A549 (cell line): ENCODE data around the gene FAM216A. TPM values are rescaled to one million over a fixed set of nuclear protein-coding genes. Genes with fewer than 3 reads are reported as not detected.
"Not testable (repeated sequence)": the region's sequence is repeated elsewhere in the genome, so short reads cannot be mapped to it uniquely, and the experiment has no call there.

Experiments
- ATAC-seq, 2 experiments: fragments of 200-7000 bp in 1 of 2; fragments of >200 bp in 1 of 2; cut with Nextera tagmentation in 1 of 2; cut with Tn5 transposase in 1 of 2; 3 replicates each; pipeline versions ENCODE4 v1.8.0 to v1.9.1; 2018 to 2020; ENCODE audit warnings: mild to moderate bottlenecking in 1 of 2, moderate library complexity in 1 of 2
- CTCF ChIA-PET: fragments of 300-600 bp; sonication (Branson Sonifier 250); formaldehyde crosslinking; extraction: SDS; loops from one replicate; lab custom pipeline; 2021; ENCODE audit warnings: antibody characterized with exemption, inconsistent platforms; lab: Yijun Ruan, JAX
- POLR2A ChIA-PET: fragments of 350-600 bp; formaldehyde crosslinking; extraction: SDS; loops from one replicate; lab custom pipeline; 2021; ENCODE audit warnings: antibody characterized with exemption, inconsistent platforms; lab: Yijun Ruan, JAX
- DNase-seq, 2 experiments: peaks; one replicate each; pipeline versions ENCODE4 v3.0.0 to v3.0.0-alpha.2; 2011 to 2016; ENCODE audit warnings: low read depth in 1 of 2, low spot score in 1 of 2
- FAIRE-seq: peaks from 2 replicates; lab custom pipeline; 2011; peaks lifted over from hg19 to GRCh38; lab: Jason Lieb, UNC
- H3K27ac ChIP-seq, 2 experiments: fragments of >200 bp; sonication (Bioruptor Twin); formaldehyde crosslinking; 3 replicates each; pipeline ENCODE4 v1.5.1; 2016 to 2017
- H3K4me1 ChIP-seq: fragments of >200 bp; sonication (Bioruptor Twin); formaldehyde crosslinking; 3 replicates; pipeline ENCODE4 v1.6.1; 2016
- H3K4me2 ChIP-seq: fragments of >200 bp; sonication (Bioruptor Twin); formaldehyde crosslinking; 3 replicates; pipeline ENCODE4 v1.6.1; 2016
- H3K4me3 ChIP-seq: fragments of >200 bp; sonication (Bioruptor Twin); formaldehyde crosslinking; 3 replicates; pipeline ENCODE4 v1.5.1; 2016
- H3K9me3 ChIP-seq: fragments of >200 bp; sonication (Bioruptor Twin); formaldehyde crosslinking; 3 replicates; pipeline ENCODE4 v1.6.1; 2016
- CHD2 ChIP-seq: fragments of 150-350 bp; IDR thresholded peaks from 2 replicates; pipeline ENCODE4 v1.6.1; 2014; ENCODE audit warnings: low read length; ENCODE audit not compliant: partially characterized antibody
- GATA3 ChIP-seq: IDR thresholded peaks from 2 replicates; pipeline ENCODE4 v1.6.1; 2012; ENCODE audit warnings: borderline replicate concordance
- HDAC2 ChIP-seq: fragments of 200-600 bp; sonication (generic); IDR thresholded peaks from 2 replicates; pipeline ENCODE4 v1.6.1; 2016
- HOXB13 ChIP-seq: fragments of 250-450 bp; sonication (Bioruptor Pico); IDR thresholded peaks from 2 replicates; pipeline ENCODE4 v1.5.0; 2020; ENCODE audit warnings: low read depth, mild to moderate bottlenecking, moderate library complexity
- HOXB5 ChIP-seq: fragments of 250-450 bp; sonication (Bioruptor Pico); IDR thresholded peaks from 2 replicates; pipeline ENCODE4 v1.5.0; 2020; ENCODE audit warnings: mild to moderate bottlenecking, moderate library complexity
- JUN ChIP-seq, 2 experiments: fragments of >200 bp; sonication (Bioruptor Twin); formaldehyde crosslinking; IDR thresholded peaks; 2 replicates in 1 of 2; 3 replicates in 1 of 2; pipeline ENCODE4 v1.6.1; 2016 to 2017
- KDM1A ChIP-seq: fragments of 200-600 bp; sonication (generic); IDR thresholded peaks from 2 replicates; pipeline ENCODE4 v1.6.1; 2016; ENCODE audit warnings: low read depth, mild to moderate bottlenecking
- KDM5A ChIP-seq: fragments of 200-600 bp; sonication (generic); IDR thresholded peaks from 2 replicates; pipeline ENCODE4 v1.6.1; 2016; ENCODE audit warnings: antibody characterized with exemption, mild to moderate bottlenecking
- MAZ ChIP-seq: fragments of 150-350 bp; IDR thresholded peaks from 2 replicates; pipeline ENCODE4 v1.6.1; 2014; ENCODE audit warnings: antibody characterized with exemption, low read depth, low read length, borderline replicate concordance
- MYC ChIP-seq: IDR thresholded peaks from 2 replicates; pipeline ENCODE4 v1.6.1; 2012; ENCODE audit warnings: mild to moderate bottlenecking, inconsistent platforms, low read length, improper control_type of control experiment, borderline replicate concordance
- PHF8 ChIP-seq: fragments of 200-600 bp; sonication (generic); IDR thresholded peaks from 2 replicates; pipeline ENCODE4 v1.6.1; 2016; ENCODE audit warnings: low read depth, mild to moderate bottlenecking, antibody characterized with exemption, moderate library complexity, borderline replicate concordance
- POLR2A ChIP-seq: IDR thresholded peaks from 2 replicates; pipeline ENCODE4 v1.6.1; 2012; ENCODE audit warnings: mild to moderate bottlenecking, low read length
- POLR2AphosphoS2 ChIP-seq: conservative IDR thresholded peaks from 2 replicates; pipeline ENCODE4 v1.6.1; 2012; ENCODE audit warnings: low read length, improper control_type of control experiment, inconsistent platforms
- RFX5 ChIP-seq: fragments of 450-650 bp; IDR thresholded peaks from 2 replicates; pipeline ENCODE4 v1.7.1; 2014; ENCODE audit warnings: antibody characterized with exemption, mild to moderate bottlenecking, moderate library complexity
- ZC3H11A ChIP-seq: fragments of 450-650 bp; IDR thresholded peaks from 2 replicates; pipeline ENCODE4 v1.6.1; 2014; ENCODE audit warnings: antibody characterized with exemption, mild to moderate bottlenecking
- ZNF302 ChIP-seq: fragments of 250-450 bp; sonication (Bioruptor Pico); IDR thresholded peaks from 2 replicates; pipeline ENCODE4 v1.9.0; 2021; ENCODE audit warnings: inconsistent platforms, mild to moderate bottlenecking, moderate library complexity
- WGBS: methylation state at CpG from one replicate; pipeline ENCODE4 v1.1.6; 2017; ENCODE audit errors: missing lambda C conversion rate; 5-methylcytosine and 5-hydroxymethylcytosine counted together
- polyA plus RNA-seq, 4 experiments: library from polyadenylated mRNA; depleted of rRNA in 3 of 4; stranded (reverse); fragments of >200 nt; fragmentation: RNase III in 1 of 4; extraction: RNeasy Plus Mini Kit Qiagen cat#74134 plus additional on column Dnase treatment in 1 of 4; gene quantifications; 2 replicates in 3 of 4; 3 replicates in 1 of 4; pipeline ENCODE4 v1.2.3, GENCODE V29; 2011 to 2017
- TF ChIP-seq, protein P1 (sequence below): fragments of 200-600 bp; sonication (generic); IDR thresholded peaks from 2 replicates; pipeline ENCODE4 v1.6.1; 2016; ENCODE audit warnings: antibody characterized with exemption, mild to moderate bottlenecking, moderate library complexity
- TF ChIP-seq, protein P2 (sequence below): fragments of 450-650 bp; IDR thresholded peaks from 2 replicates; pipeline ENCODE4 v1.6.1; 2014; ENCODE audit warnings: antibody characterized with exemption

The FAM216A gene
- polyA plus RNA-seq, 2 of the 4 experiments (the other 2 are of a cell fraction): 18.1 to 40.6 TPM

DNA sequence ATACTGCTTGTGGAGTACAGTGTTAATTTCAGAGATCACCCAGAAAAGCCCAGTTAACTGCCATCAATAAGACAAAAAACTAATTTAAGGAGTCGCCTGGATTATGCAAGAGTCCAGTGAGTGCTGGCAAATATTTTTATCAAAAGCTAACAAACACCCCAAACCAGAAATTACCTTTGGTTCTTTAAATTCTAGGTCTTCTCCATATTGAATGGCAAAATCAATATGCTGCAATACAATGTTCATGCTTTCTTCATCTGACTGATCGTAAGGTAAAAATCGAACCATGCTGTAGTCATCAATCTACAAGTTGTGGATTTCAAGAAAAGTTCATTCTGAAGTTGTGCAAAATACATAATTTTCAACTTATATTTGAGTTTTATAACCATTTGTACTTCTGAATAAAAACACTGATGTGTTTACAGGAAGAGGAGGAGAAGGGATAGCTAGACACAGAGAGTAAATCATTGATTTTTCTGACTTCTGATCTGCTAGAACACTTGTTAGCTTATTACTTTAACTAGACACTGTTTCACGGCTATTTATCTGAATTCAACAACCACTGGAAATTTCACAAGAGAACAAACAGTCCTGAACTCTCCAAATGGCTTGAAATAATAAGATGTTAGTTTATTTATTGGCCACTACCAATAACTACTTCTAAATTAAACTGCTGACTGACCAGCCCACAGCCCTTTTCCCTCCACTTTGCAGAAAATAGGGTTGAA, 14.9 kb upstream of the FAM216A start:
- TF ChIP-seq MAZ (no peak), HDAC2 (no peak), HOXB13 (CRISPR knock-in tag) (no peak), GATA3 (no peak), PHF8 (no peak), KDM1A (no peak), ZC3H11A (no peak), HOXB5 (no peak), ZNF302 (CRISPR knock-in tag) (no peak), POLR2AphosphoS2 (no peak), KDM5A (no peak), MYC (no peak), POLR2A (no peak)
- TF ChIP-seq, protein P1, sequence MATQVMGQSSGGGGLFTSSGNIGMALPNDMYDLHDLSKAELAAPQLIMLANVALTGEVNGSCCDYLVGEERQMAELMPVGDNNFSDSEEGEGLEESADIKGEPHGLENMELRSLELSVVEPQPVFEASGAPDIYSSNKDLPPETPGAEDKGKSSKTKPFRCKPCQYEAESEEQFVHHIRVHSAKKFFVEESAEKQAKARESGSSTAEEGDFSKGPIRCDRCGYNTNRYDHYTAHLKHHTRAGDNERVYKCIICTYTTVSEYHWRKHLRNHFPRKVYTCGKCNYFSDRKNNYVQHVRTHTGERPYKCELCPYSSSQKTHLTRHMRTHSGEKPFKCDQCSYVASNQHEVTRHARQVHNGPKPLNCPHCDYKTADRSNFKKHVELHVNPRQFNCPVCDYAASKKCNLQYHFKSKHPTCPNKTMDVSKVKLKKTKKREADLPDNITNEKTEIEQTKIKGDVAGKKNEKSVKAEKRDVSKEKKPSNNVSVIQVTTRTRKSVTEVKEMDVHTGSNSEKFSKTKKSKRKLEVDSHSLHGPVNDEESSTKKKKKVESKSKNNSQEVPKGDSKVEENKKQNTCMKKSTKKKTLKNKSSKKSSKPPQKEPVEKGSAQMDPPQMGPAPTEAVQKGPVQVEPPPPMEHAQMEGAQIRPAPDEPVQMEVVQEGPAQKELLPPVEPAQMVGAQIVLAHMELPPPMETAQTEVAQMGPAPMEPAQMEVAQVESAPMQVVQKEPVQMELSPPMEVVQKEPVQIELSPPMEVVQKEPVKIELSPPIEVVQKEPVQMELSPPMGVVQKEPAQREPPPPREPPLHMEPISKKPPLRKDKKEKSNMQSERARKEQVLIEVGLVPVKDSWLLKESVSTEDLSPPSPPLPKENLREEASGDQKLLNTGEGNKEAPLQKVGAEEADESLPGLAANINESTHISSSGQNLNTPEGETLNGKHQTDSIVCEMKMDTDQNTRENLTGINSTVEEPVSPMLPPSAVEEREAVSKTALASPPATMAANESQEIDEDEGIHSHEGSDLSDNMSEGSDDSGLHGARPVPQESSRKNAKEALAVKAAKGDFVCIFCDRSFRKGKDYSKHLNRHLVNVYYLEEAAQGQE: no peak
- FAIRE-seq (no peak), ATAC-seq (no peak), DNase-seq (no peak)
- Histone ChIP-seq H3K4me3 (no peak overlapping the region), H3K9me3 (no peaks in the 10 kb centered on the region), H3K4me2 (no peak overlapping the region), H3K4me1 (0 out of 3 replicates have a peak, but pooled peaks cover 4% of the 10 kb centered on the region), H3K27ac (no peak overlapping the region)
- ChIA-PET CTCF (interaction anchor here (8.6 to 12.5 kb wide), 2 partner anchors 12 to 147 kb away, joined by 133 to 160 read pairs; partner anchors contain the start of genes FAM216A and GPN3), POLR2A (interaction anchor here (1.5 kb wide), 1 partner anchor 15 kb away, joined by 6 read pairs; the partner anchor contains the start of genes FAM216A and GPN3)
- WGBS: 87% methylated on average over 4 of the region's 4 CpGs

DNA sequence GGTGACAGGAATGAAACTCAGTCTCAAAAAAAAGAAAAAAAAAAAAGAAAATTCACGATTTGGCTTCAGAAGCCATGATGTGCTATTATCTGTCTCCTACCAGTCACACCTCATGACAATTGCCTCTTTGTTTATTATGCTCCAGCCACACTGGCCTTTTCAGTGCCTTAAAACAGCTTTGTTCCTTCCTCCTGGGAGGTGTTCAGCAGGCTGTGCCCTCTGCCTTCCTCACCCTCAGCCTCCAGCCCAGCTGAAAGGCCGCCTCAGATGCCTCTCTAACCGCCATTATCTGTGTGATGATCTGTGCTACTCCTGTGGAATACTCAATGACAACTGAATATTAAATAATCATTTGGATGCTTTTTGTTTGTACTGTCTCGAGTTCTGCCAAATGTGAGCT, 9.9 kb upstream of the FAM216A start:
- ATAC-seq (no peak), FAIRE-seq (no peak), DNase-seq (no peak)
- WGBS: 93% methylated on average over 4 of the region's 4 CpGs
- Histone ChIP-seq H3K4me3 (no peak overlapping the region), H3K9me3 (no peaks in the 10 kb centered on the region), H3K4me1 (no peaks in the 10 kb centered on the region), H3K4me2 (no peak overlapping the region), H3K27ac (no peak overlapping the region)
- ChIA-PET CTCF (interaction anchor here (0.7 to 12.5 kb wide), 7 partner anchors 7 to 639 kb away, joined by 3 to 133 read pairs (median 3); partner anchors contain the start of genes ARPC3, FAM216A and GPN3), POLR2A (interaction anchor here (1.8 kb wide), 1 partner anchor 9 kb away, joined by 4 read pairs; the partner anchor contains the start of gene ARPC3)
- TF ChIP-seq CHD2 (no peak), JUN (IDR thresholded peaks at IDR 0.05) (no peak), RFX5 (no peak)
- TF ChIP-seq, protein P2, sequence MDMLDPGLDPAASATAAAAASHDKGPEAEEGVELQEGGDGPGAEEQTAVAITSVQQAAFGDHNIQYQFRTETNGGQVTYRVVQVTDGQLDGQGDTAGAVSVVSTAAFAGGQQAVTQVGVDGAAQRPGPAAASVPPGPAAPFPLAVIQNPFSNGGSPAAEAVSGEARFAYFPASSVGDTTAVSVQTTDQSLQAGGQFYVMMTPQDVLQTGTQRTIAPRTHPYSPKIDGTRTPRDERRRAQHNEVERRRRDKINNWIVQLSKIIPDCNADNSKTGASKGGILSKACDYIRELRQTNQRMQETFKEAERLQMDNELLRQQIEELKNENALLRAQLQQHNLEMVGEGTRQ: no peak

DNA sequence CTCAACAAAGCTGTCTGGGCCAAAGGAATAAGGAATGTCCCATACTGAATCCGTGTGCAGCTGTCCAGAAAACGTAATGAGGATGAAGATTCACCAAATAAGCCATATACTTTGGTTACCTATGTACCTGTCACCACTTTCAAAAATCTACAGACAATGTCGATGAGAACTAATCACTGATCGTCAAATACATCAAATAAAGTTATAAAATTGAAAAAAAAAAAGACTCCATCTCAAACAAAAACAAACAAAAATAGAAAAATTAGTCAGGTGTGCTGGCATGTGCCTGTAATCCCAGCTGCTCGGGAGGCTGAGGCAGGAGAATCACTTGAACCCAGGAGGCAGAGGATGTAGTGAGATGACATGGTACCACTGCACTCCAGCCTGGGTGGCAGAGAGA, 7.5 kb upstream of the FAM216A start:
- DNase-seq, H3K4me1 ChIP-seq, H3K4me2 ChIP-seq, H3K27ac ChIP-seq, POLR2A ChIA-PET, ATAC-seq, H3K9me3 ChIP-seq, FAIRE-seq, H3K4me3 ChIP-seq: not testable (repeated sequence)
- CTCF ChIA-PET: interaction anchor here (10.5 kb wide), 1 partner anchor 7 kb away, joined by 133 read pairs; the partner anchor contains the start of gene ARPC3
- 82% methylated on average over 5 of the region's 5 CpGs for WGBS
